ENCODE measurements around the gene AARS2. TPM values are rescaled to one million over a fixed set of nuclear protein-coding genes. Genes with fewer than 3 reads are reported as not detected.

AARS2 gene
- total RNA-seq, 2 donors from 2014 or later = 8.2 to 9.6 TPM

DNA sequence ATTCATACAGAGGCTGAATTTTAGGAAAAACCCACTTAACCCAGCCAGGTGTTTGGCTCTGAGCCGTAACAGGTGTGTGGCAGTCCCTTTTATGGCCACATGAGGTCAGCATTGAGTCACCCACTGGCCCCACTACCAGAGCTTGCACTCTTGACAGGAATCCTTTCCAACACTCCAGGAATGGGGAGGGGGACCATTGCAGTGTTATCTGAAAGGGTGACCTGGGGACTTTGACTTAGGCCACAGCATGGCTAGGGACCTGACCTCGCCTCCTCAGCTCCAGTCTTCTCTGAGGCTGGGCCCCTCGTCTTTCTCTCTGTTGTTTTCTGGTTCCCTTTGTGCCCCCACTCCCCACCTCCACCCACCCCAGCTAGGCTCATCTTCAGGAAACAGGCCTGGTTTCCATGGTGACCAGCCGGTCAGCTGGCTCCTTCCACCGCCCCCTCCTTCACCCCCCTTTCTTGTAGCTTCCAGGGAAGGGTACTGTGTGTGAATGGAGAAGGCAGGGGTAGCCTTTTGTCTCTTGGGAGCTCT lies 45.0 kb downstream of the AARS2 start:
- DNase-seq (peak; percentile 31), ATAC-seq (peak in 1 of 2 donors; percentile 1)
- intact Hi-C loops (cut with DNase I) = loop anchor here (2.0 to 10.0 kb wide), 2 partner anchors 71 to 173 kb away; no protein-coding TSS in a partner anchor

DNA sequence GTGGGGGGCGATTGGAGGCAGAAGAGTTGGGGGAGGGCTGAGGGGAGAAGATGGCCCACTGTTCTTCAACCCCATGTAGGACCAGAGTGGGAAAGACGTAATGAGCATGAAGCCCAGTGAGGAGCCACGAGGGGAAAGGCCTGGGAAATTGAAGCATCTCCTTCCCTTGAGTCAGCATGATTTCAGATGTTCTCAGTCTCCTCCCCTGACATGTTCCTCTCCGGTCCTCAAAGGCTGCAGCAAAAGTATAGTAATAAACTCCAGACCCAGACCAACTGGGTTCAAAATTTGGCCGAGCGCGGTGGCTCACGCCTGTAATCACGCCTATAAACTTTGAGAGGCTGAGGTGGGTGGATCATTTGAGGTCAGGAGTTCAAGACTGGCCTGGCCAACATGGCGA lies 45.9 kb downstream of the AARS2 start:
- intact Hi-C loops (cut with DNase I) = loop anchor here in 1 of 2 donors (2.0 to 10.0 kb wide), 2 partner anchors 70 to 172 kb away; no protein-coding TSS in a partner anchor
- DNase-seq (peak; percentile 8), ATAC-seq (no peak)

DNA sequence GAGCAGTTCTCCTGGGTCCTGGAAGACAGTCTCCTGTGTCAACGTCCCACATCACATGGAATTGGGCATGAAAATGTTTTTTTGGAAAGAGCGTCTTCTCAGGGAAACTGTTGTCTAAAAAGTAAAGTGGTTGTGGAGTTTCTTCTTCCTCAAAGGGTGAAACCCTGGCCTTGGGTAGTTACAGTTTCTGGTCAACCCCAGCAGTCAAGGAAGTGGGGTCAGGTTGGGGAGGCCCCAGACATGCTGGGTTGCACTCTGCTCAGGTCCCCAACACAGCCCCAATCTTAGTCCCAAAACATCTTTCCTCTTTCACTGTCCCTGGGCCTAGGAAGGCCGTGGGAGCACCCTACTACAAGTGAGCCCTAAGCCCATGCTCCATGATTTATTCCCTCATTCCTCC lies 46.8 kb downstream of the AARS2 start:
- no peak for ATAC-seq
- intact Hi-C loops (cut with DNase I) = loop anchor here in 1 of 2 donors (2.0 to 10.0 kb wide), 2 partner anchors 70 to 172 kb away; no protein-coding TSS in a partner anchor

DNA sequence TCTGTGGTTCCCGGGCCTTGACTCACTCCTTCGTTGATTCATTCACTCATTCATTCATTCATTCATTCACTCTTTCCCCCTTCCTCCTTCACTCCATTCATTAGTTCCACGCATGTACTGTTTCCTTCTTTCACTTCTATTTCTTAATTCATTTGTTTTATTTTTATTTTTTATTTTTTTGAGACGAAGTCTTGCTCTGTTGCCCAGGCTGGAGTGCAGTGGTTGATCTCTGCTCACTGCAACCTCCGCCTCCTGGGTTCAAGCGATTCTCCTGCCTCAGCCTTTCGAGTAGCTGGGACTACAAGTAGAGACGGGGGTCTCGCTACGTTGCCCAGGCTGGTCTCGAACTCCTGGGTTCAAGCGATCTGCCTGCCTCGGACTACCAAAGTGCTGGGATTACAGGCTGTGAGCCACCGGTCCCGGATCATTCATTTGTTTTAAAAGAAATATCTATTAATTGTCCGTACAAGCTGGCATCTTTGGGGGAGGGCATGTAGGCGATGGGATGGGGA lies 47.4 kb downstream of the AARS2 start:
- intact Hi-C loops (cut with DNase I) = loop anchor here in 1 of 2 donors (2.0 to 10.0 kb wide), 2 partner anchors 71 to 171 kb away; no protein-coding TSS in a partner anchor
- DNase-seq (no peak), ATAC-seq (no peak)

More for the DNA sequence above, 46.8 kb downstream of the AARS2 start:
- no peak for DNase-seq

GRCh38 chr6:44265007-44265721 lies 48.0 kb downstream of the AARS2 start, which contains the start of gene NFKBIE:
TSS of gene NFKBIE (minus strand) at chr6:44265551. CDS start at chr6:44265346, 205 bp downstream.
- ATAC-seq (peak; percentile 94 to 95), DNase-seq (peak; percentile 98)
- intact Hi-C loops (cut with DNase I) = loop anchor here in 1 of 2 donors (10.0 kb wide), 1 partner anchor 170 kb away; no protein-coding TSS in a partner anchor

DNA sequence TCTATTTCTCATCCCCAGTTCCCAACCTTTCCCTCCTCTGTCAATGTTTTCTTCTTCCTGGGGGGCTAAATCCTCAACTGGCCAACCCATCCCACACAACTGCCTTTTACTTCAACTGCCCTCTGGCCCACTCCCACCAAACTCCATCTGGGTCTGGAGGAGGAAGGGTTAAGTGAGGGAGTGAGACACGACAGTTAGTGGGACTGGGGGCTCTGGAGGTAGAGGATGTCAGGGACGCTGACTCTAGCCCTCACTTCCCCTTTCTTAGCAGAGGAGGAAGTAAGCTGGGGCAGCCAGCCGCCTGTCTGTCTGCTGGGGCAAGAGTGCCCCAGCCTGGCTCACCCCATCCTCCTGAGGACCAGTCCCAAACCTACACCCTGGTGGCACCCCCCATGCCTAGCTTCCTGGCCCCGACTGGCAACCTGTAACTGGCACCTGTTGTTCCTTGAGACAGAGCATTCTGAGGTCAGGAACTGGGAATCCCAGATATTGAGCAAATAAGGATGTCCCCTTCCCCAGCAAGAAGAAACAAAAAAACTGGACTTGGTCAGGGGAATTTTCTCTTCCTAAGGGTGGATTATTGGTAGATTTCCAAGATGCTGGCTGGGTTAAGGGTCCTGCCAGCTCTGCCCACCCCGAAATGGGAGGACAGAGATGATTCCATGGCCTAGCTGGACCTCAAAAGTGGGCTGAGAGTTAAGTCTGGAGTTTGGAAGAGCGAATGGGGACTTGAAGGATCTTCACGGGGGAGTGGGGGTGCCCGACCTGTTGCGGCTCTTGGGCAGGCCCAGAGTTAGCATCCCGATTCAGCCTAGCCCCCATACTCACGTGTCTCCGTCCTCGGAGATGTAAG lies 48.8 kb downstream of the AARS2 start:
- peak in 1 of 2 donors; percentile 8 for ATAC-seq
- intact Hi-C loops (cut with DNase I) = loop anchor here in 1 of 2 donors (10.0 kb wide), 1 partner anchor 170 kb away; no protein-coding TSS in a partner anchor
- DNase-seq = no peak

- intact Hi-C loops (cut with DNase I) = loop anchor here in 1 of 2 donors (10.0 kb wide), 1 partner anchor 169 kb away; no protein-coding TSS in a partner anchor
- ATAC-seq = peak in 1 of 2 donors; percentile 1
- peak; percentile 23 for DNase-seq
Observed at GRCh38 chr6:44263354-44264100, 49.6 kb downstream of the AARS2 start.

DNA sequence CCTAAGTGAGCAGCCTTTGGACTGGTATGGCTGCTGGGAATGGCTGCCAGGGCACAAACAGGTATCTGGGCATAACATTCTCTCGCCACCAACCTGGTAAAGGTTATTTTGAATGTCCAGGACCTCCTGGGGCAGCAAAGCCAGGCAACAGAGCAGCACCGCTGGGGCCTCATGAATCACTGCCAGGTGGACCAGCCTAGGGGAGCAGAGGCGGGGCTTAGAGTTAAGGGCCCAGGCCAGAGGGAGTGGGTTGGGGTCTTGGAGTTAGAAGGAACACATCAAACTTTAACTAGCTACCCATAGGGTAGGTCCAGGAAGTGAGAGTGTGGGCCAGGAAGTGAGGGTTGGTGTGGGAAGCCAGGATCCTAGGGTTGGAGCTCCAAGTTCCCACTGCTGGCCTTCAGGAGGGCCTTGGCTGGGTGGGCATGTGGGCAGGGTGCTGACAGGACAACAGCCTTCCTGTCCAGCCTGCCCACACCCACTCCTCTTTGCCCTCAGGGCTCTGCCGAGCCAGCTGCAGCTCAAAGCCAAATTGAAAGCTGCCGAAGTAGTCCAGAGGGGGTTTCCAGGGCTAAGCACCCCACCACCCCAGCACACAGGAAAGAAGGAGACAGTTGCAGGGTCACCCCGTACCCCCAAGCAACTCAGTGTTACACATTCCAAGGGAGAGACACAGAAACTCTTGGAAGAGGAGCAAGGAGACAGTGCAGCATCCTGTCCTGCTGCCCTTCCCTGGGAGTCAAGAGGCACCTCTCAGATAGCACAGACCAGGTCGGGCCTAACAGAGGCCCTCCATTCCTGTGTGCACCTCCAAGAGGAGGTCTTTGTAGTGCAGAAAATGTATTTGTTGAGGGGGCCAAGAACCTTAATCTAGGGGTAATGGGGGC lies 50.4 kb downstream of the AARS2 start:
- peak; percentile 23 for DNase-seq
- ATAC-seq = no peak
- intact Hi-C loops (cut with DNase I) = loop anchor here in 1 of 2 donors (10.0 kb wide), 1 partner anchor 168 kb away; no protein-coding TSS in a partner anchor

GRCh38 chr6:44261581-44261980 lies 51.6 kb downstream of the AARS2 start:
- DNase-seq (no peak), ATAC-seq (no peak)
- intact Hi-C loops (cut with DNase I) = loop anchor here in 1 of 2 donors (10.0 kb wide), 1 partner anchor 167 kb away; no protein-coding TSS in a partner anchor

- intact Hi-C loops (cut with DNase I) = loop anchor here in 1 of 2 donors (10.0 kb wide), 1 partner anchor 166 kb away; no protein-coding TSS in a partner anchor
- DNase-seq (no peak), ATAC-seq (no peak)
Observed at GRCh38 chr6:44260451-44261297, 52.5 kb downstream of the AARS2 start.

DNA sequence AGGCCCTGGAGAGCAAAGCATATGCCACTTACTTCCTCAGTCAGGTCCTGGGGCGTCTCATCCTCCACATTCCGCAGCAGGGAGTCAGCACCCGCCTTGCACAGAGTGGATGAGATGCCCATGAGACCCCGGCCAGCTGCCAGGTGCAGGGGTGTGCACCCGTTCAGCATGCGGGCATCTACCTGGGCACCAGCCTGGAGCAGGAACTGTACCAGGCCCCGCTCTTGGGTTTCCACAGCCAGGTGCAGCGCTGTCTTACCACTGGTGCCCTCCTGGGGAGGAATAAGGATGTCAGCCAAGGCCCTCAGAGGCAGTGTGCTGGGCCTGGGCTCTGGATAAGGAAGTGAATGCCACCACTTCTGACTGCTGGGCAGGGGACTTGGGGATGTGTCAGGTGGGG lies 53.1 kb downstream of the AARS2 start:
- DNase-seq (no peak), ATAC-seq (no peak)
- intact Hi-C loops (cut with DNase I) = loop anchor here in 1 of 2 donors (10.0 kb wide), 1 partner anchor 165 kb away; no protein-coding TSS in a partner anchor

- ATAC-seq (no peak), DNase-seq (no peak)
- intact Hi-C loops (cut with DNase I) = no loop called here
Observed at GRCh38 chr6:44258921-44259320, 54.2 kb downstream of the AARS2 start.

GRCh38 chr6:44258325-44258863 lies 54.8 kb downstream of the AARS2 start:
- intact Hi-C loops (cut with DNase I) = no loop called here
- DNase-seq = no peak
- no peak for ATAC-seq

DNA sequence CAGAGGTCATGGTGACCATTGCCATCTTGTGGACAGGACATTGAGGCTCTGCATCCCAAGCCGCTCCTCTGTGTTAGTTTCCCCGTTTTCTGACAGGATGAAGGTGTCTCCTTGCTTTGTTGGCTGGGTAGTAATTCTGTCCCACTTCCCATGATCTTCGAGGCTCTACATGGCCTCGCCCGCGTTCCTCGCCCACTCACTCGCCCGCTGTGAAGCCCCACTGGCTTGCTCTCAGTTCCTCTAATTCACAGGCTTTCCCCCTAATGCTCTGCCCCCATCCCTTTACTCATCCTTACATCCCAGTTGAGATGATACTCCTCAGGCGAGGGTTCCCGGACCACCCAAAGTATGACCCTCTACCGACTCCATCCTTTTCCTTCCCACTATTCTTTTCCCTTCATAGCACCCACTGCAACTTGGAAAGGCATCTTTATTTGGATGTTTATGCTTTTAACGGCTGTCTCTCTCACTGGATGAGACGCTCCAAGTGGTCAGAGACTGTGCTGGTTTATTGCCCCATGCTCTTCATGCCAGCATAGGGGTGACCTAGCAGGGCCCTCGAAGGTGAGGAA lies 55.3 kb downstream of the AARS2 start:
- intact Hi-C loops (cut with DNase I) = no loop called here
- no peak for DNase-seq
- no peak for ATAC-seq

DNA sequence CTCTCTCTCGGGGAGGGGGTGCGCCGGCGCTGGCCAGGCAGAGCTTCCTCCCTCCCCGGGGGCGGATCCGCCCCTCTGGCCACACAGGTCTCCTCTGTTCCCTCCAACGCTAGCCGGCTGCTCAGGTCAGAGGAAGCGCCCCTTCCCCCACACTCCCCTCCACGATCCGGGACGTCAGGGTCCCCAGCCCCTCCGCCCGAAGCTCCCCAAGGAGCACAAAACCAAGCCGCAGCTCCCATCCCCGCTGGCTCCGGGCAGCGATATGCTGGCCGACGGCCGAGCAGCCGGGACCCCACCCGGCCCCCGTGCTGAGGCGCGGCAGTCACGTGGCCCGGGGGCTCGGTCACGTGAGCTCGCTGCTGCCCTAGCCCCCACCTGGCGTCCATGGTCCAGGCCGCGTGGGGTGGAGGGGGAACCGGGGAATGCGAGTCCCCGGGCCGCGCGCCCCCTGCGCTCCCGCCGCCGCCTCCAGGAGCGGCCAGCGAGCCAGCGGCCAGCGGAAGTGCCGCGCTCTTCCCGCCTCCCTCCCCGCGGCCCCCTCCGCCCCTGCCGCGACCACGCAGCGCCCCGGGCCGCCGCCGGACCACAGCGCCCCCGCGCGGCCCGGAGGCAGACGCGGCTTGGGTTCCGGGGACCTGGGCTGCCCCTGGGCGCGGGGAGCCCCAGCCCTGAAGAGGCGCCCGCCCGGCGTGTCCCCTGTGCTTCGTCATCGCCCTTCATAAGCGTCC lies 56.0 kb downstream of the AARS2 start, which contains the start of gene SLC35B2:
Gene SLC35B2, minus strand, starts transcription at position 504 of the 728 bp plus-strand sequence. Its CDS starts 118 bp downstream, at position 386.
- intact Hi-C loops (cut with DNase I) = no loop called here
- DNase-seq (peak; percentile 77), ATAC-seq (peak; percentile 71 to 88)

Measured in left cardiac atrium (tissue), 4 donors.